Measurements from ENCODE around the gene SIGLECL1. TPM values are rescaled to one million over a fixed set of nuclear protein-coding genes. Genes with fewer than 3 reads are reported as not detected.

SIGLECL1 gene
- total RNA-seq, 1 experiment from 2014 or later: not detected

DNA sequence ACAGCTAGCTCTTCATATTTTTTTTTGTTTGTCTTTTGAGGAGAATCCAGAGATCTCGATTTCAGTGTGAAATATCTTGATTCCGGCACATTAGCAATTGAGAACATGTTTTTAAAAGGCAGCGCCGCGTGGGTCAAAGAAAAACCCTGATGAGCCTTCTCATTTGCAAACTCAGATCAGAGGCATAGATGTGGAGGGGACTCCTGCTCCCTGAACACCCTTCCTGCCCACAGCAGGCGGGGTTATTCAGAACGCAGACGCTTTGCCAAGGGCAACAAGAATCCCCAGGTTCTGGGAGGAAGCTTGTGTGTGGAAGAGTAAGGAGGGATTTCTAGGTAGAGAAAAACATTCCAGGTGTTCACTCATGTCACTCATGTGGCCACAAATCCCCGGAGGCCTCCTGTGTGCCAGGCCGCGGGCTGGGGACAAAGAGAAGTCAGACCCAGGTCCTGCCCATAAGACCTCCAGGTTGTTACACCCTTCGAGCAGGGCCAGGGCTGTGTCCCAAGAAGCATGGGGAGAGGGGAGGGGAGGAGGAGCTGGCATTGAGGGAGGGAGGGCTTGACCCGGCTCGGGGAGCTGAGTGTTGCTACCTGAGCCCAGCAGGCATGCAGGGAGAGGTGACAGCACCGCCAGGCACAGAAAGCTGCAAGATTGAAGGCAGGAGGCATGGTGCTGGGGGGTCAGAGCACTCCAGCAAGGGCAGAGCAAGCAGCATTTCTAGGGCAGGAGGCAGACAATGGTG lies 44.7 kb downstream of the SIGLECL1 start:
- no peak for DNase-seq (ENCODE audit: low read depth)

DNA sequence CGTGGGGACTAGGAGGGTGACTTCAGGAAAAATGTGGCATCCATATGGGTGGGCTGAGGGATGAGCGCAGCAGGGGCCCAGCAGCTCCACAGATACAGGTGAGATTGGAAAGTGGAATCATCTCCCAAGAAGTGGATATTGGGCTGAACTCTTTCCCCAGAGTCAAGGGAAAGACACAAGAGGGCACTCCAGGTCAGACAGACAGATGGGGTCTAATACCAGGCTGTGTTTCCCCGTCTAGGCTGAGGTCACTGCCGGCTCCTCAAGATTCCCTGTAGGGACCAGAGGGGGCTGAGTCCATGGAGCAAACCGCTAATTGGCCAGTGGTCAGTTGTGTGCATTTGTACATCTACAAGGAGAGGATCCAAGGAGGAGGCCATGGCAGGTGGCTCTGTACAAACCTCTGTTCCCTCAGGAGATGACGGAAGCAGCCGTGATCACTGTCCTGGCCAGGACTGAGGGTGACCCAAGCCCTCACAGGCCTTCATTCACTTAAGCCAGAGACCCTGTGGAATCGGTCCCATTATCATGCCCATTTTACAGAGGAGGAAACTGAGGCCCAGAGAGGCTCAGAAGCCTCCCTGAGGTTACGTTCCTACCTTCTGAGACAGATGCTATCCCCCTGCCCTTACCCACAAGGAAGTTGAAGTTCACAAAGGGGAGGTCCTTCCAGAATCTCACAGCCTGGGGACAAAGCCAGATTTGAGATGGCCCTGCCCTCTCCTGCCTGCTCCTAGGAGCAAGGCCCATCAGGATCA lies 45.6 kb downstream of the SIGLECL1 start:
- no peak for DNase-seq (ENCODE audit: low read depth)

DNA sequence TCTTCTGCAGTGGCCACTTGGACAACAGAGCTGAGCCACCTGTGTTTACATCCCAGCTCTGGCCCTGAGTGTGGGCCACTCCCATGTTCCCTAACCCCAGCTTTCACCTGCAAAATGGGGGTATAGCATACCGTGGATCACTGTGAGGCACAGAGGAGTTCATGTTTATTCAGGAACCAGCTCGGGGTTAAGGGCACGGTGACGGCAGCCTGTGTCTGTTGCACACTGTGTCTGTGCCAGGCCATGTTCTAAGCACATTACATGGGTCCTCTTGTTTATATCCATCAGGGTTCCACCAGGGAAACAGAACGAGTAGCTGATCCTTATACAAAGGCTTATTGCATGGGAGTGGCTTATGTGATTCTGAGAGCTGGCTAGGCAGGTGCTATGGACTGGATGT lies 46.5 kb downstream of the SIGLECL1 start:
- DNase-seq (ENCODE audit: low read depth): no peak

DNA sequence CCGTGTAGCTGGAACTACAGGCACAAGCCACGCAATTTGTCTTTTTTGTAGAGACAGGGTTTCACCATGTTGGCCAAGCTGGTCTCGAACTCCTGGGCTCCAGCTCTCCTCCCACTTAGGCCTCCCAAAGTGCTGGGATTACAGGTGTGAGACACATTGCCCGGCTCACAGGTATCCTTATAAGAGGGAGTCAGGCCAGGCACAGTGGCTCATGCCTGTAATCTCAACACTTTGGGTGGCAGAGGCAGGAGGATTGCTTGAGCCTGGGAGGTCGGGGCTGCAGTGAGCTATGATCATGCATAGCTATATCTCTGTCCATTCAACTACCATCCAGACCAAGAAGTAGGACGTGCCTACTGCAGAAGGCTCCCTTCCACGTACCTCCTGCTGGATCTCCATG lies 50.4 kb downstream of the SIGLECL1 start:
- no peak for DNase-seq (ENCODE audit: low read depth)

DNA sequence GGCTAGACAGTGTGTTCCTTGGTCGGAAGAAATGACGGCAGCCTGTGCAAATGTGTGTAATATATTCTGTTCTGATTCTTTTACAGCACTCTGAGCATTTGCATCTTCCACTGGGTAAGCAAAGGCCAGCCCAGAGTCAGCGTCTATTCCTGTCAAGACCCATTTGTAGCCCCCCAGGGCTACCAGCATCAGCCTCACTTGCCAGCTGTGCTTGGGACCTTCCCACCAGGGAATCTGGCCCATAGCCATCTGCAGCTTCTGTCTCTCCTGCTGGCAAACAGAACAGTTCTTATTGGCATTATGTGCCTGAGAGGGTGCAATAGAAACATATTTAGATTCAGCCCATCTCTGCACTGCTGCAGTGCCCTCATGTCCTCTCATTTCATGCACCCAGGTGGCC lies 54.6 kb downstream of the SIGLECL1 start:
- no peak for DNase-seq (ENCODE audit: low read depth)

DNA sequence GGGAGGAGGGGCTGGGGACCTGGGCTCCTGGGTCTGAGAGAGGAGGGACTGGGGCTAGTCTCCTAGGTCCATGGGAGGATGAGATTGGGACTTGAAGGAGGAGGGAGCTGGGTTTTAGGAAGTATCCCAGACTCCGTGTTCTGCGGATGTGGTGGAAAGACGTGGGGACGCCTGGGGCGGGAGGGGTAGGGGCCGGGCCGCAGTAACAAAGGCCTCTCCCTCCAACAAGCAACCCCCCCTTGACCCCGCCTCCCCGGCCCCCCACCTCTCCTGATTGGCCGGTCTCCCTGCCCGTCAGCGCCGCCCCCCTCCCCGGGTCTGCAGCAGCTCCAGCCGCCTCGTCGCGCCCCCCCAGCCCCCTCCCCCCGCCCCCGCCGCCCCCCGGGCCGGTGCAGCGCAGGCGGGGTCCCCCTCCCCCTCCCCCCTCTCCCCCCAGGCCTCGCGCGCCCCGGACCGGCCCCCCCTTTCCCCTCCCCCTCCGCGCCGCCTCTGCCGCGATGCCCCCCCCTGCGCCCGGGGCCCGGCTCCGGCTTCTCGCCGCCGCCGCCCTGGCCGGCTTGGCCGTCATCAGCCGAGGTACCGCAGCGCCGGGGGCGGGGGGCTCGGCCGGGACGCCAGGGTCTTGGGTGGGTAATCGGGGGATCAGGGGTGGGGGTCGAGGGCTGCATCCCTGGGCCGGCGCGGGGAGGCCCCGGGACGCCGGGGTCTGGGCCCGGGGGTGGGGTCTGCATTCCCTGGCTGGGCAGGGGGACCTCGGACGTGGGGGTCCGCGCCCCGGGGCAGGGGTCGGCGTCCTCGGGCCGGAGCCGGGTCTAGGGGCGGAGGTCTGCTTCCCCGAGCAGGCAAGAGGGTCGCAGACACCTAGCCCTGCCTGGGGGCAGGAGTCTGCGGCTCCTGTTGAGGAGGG lies 60.7 kb downstream of the SIGLECL1 start, which contains the start of gene IGLON5:
Gene IGLON5 (plus strand): TSS at position 294 of the 907 bp plus-strand sequence. CDS start 204 bp downstream, at position 498.
- DNase-seq (ENCODE audit: low read depth): no peak

DNA sequence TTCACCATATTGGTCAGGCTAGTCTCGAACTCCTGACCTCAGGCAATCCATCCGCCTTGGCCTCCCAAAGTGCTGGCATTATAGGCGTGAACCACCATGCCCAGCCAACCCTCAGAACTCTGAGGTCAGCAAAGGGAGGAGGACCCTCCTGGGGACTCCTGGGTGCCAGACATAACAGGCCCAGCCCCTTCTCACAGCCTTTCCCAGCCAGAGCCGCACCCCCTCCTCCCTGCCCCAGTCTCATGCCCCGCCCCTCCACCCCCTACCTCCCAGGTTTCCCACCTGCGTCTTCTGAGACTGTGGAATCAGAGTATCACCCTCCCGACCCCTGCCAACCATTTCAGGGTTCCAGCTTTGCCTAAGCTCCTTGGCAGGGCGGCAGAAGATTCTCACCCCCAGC lies 65.8 kb downstream of the SIGLECL1 start:
- no peak for DNase-seq (ENCODE audit: low read depth)

DNA sequence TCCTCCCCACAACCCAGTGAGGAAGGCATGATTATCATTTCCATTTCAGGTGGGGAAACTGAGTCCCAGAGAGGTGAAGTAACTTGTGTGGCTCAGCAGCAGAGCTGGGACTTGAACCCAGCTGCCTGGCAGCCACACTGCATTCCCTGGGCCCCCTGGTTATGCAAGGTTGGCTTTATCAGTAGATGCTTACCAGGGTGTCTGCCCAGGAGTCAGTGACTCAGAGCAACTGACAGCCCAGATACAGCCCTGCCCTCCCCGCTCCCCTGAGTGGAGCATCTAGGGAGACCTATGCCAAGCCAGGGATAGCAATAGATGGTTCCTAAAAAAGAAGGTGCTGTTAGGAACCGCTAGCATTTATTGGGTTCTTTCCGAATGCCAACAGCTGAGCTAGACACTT lies 66.5 kb downstream of the SIGLECL1 start:
- DNase-seq (ENCODE audit: low read depth): no peak

DNA sequence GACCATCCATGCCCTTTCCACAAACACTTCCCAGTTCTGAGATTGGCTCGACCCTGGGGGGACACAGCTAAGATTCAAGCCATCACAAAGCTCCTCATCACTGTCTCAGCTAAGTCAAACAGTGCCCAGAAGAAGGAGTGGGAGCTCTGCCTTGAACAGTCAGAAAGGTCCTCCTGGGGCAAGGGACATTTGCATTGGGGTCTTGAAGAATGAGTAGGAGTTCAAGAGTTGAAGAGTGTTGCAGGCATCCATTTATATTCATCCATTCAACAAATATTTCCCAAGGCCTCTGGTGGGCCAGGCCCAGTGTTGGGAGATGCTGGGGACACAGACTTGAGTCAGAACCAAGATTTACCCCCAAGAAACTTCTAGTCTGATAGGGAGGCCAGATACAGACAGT lies 67.1 kb downstream of the SIGLECL1 start:
- DNase-seq (ENCODE audit: low read depth): no peak

Other genes starting within 250 kb of the SIGLECL1 start
- gene KLK8, start 249.5 kb upstream of the SIGLECL1 start, total RNA-seq (2014; rRNA removed): not detected in 2 replicates
- not detected in 2 replicates for gene KLK10, start 231.4 kb upstream of the SIGLECL1 start, total RNA-seq (2014; rRNA removed)
- gene KLK11, start 224.5 kb upstream of the SIGLECL1 start, total RNA-seq (2014; rRNA removed): not detected in 2 replicates
- gene KLK12, start 216.1 kb upstream of the SIGLECL1 start, total RNA-seq (2014; rRNA removed): not detected in 2 replicates
- gene KLK13, start 186.0 kb upstream of the SIGLECL1 start, total RNA-seq (2014; rRNA removed): not detected in 2 replicates
- gene KLK14, start 168.2 kb upstream of the SIGLECL1 start, total RNA-seq (2014; rRNA removed): not detected in 2 replicates
- 13.8 and 13.9 TPM in 2 replicates for gene CTU1, start 142.7 kb upstream of the SIGLECL1 start, total RNA-seq (2014; rRNA removed)
- not detected in 2 replicates for gene SIGLEC9, start 126.2 kb upstream of the SIGLECL1 start, total RNA-seq (2014; rRNA removed)
- gene SIGLEC7, start 108.8 kb upstream of the SIGLECL1 start, total RNA-seq (2014; rRNA removed): not detected in 2 replicates
- gene CD33, start 26.0 kb upstream of the SIGLECL1 start, total RNA-seq (2014; rRNA removed): 0.11 and 1.3 TPM in 2 replicates
- not detected in 2 replicates for gene IGLON5, start 60.6 kb downstream of the SIGLECL1 start, total RNA-seq (2014; rRNA removed)
- gene VSIG10L, start 91.1 kb downstream of the SIGLECL1 start, total RNA-seq (2014; rRNA removed): 0.77 and 1.2 TPM in 2 replicates
- gene ETFB, start 115.3 kb downstream of the SIGLECL1 start, total RNA-seq (2014; rRNA removed): 93.4 and 100 TPM in 2 replicates
- not detected in 2 replicates for gene CLDND2, start 117.9 kb downstream of the SIGLECL1 start, total RNA-seq (2014; rRNA removed)
- not detected in 2 replicates for gene NKG7, start 121.6 kb downstream of the SIGLECL1 start, total RNA-seq (2014; rRNA removed)
- gene LIM2, start 136.9 kb downstream of the SIGLECL1 start, total RNA-seq (2014; rRNA removed): not detected in 2 replicates
- gene C19orf84, start 139.5 kb downstream of the SIGLECL1 start, total RNA-seq (2014; rRNA removed): not detected in 2 replicates
- gene SIGLEC10, start 166.6 kb downstream of the SIGLECL1 start, total RNA-seq (2014; rRNA removed): not detected in 2 replicates
- gene SIGLEC8, start 207.4 kb downstream of the SIGLECL1 start, total RNA-seq (2014; rRNA removed): not detected in 2 replicates
- gene CEACAM18, start 227.5 kb downstream of the SIGLECL1 start, total RNA-seq (2014; rRNA removed): not detected in 2 replicates